ENCODE results near the gene HOXD9.
A peak's percentile ranks its signal among the peaks of the same experiment; 100 is the strongest.

HOXD9 gene

GRCh38 chr2:176155356-176156044 lies 33.0 kb downstream of the HOXD9 start:
- CTCF ChIA-PET: interaction anchor here (1.2 to 1.7 kb wide), 3 partner anchors 12 to 29 kb away, joined by 3 read pairs; no protein-coding TSS in a partner anchor
- no peak overlapping the region for H3K27ac Mint-ChIP-seq
- H3K4me3 Mint-ChIP-seq: no peak overlapping the region
- peaks cover 98% of the 10 kb centered on the region for H3K27me3 Mint-ChIP-seq
- H3K4me1 Mint-ChIP-seq: peaks cover 4% of the 10 kb centered on the region
- no peak for DNase-seq
- no peaks in the 10 kb centered on the region for H3K9me3 Mint-ChIP-seq
- H3K36me3 Mint-ChIP-seq: peaks cover 3% of the 10 kb centered on the region

- H3K27me3 Mint-ChIP-seq: peaks cover 98% of the 10 kb centered on the region
- peaks cover 3% of the 10 kb centered on the region for H3K36me3 Mint-ChIP-seq
- peaks cover 5% of the 10 kb centered on the region for H3K4me1 Mint-ChIP-seq
- no peak for DNase-seq
- no peak overlapping the region for H3K4me3 Mint-ChIP-seq
- H3K27ac Mint-ChIP-seq: no peak overlapping the region
- CTCF ChIA-PET: no interaction called here
- no peaks in the 10 kb centered on the region for H3K9me3 Mint-ChIP-seq
Measured at GRCh38 chr2:176156301-176156806, 33.8 kb downstream of the HOXD9 start.

- H3K27ac Mint-ChIP-seq: peak within 1 kb of the TSS; percentile 70
- no peaks in the 10 kb centered on the region for H3K9me3 Mint-ChIP-seq
- H3K36me3 Mint-ChIP-seq: peaks cover 3% of the 10 kb centered on the region
- CTCF ChIA-PET: no interaction called here
- DNase-seq: no peak
- peaks cover 5% of the 10 kb centered on the region for H3K4me1 Mint-ChIP-seq
- peak within 1 kb of the TSS; percentile 44 for H3K4me3 Mint-ChIP-seq
- H3K27me3 Mint-ChIP-seq: peaks cover 98% of the 10 kb centered on the region
Measured at GRCh38 chr2:176156807-176157498, 34.4 kb downstream of the HOXD9 start, which contains the start of gene HOXD3. HOXD3 (plus strand) TSS chr2:176157307; CDS start chr2:176169115, 11,808 bp downstream.

GRCh38 chr2:176157499-176158185 lies 35.1 kb downstream of the HOXD9 start:
- CTCF ChIA-PET: interaction anchor here (0.6 kb wide), 1 partner anchor 73 kb away, joined by 3 read pairs; no protein-coding TSS in a partner anchor
- H3K9me3 Mint-ChIP-seq: no peaks in the 10 kb centered on the region
- H3K27ac Mint-ChIP-seq: peak overlapping the region; percentile 70
- peaks cover 98% of the 10 kb centered on the region for H3K27me3 Mint-ChIP-seq
- peaks cover 5% of the 10 kb centered on the region for H3K4me1 Mint-ChIP-seq
- peak overlapping the region; percentile 44 for H3K4me3 Mint-ChIP-seq
- H3K36me3 Mint-ChIP-seq: peaks cover 3% of the 10 kb centered on the region
- DNase-seq: no peak

- peaks cover 5% of the 10 kb centered on the region for H3K4me1 Mint-ChIP-seq
- DNase-seq: no peak
- H3K36me3 Mint-ChIP-seq: peaks cover 6% of the 10 kb centered on the region
- H3K27me3 Mint-ChIP-seq: peaks cover 98% of the 10 kb centered on the region
- peak overlapping the region; percentile 28 for H3K4me3 Mint-ChIP-seq
- H3K27ac Mint-ChIP-seq: peak overlapping the region; percentile 67
- CTCF ChIA-PET: interaction anchor here (0.6 kb wide), 1 partner anchor 74 kb away, joined by 3 read pairs; no protein-coding TSS in a partner anchor
- H3K9me3 Mint-ChIP-seq: peaks cover under 1% of the 10 kb centered on the region
Measured at GRCh38 chr2:176158186-176158591, 35.7 kb downstream of the HOXD9 start.

- Mint-ChIP-seq H3K9me3 (peaks cover 2% of the 10 kb centered on the region), H3K4me1 (peaks cover 5% of the 10 kb centered on the region), H3K36me3 (peaks cover 11% of the 10 kb centered on the region), H3K27ac (peak overlapping the region; percentile 19), H3K4me3 (no peak overlapping the region), H3K27me3 (peaks cover 98% of the 10 kb centered on the region)
- no peak for DNase-seq
- CTCF ChIA-PET: no interaction called here
Measured at GRCh38 chr2:176158855-176159662, 36.5 kb downstream of the HOXD9 start.

GRCh38 chr2:176159663-176160250 lies 37.2 kb downstream of the HOXD9 start:
- Mint-ChIP-seq H3K4me1 (peaks cover 5% of the 10 kb centered on the region), H3K4me3 (no peak overlapping the region), H3K9me3 (peaks cover 2% of the 10 kb centered on the region), H3K27ac (no peak overlapping the region), H3K36me3 (peaks cover 15% of the 10 kb centered on the region), H3K27me3 (peaks cover 98% of the 10 kb centered on the region)
- CTCF ChIA-PET: no interaction called here
- DNase-seq: no peak

GRCh38 chr2:176160251-176160985 lies 37.9 kb downstream of the HOXD9 start:
- CTCF ChIA-PET: interaction anchor here (0.7 to 2.5 kb wide), 3 partner anchors 33 to 67 kb away, joined by 3 to 10 read pairs (median 4); no protein-coding TSS in a partner anchor
- DNase-seq: no peak
- Mint-ChIP-seq H3K27me3 (peaks cover 98% of the 10 kb centered on the region), H3K36me3 (peaks cover 15% of the 10 kb centered on the region), H3K9me3 (peaks cover 2% of the 10 kb centered on the region), H3K27ac (no peak overlapping the region), H3K4me3 (no peak overlapping the region), H3K4me1 (peaks cover 5% of the 10 kb centered on the region)

GRCh38 chr2:176160986-176161824 lies 38.7 kb downstream of the HOXD9 start:
- Mint-ChIP-seq H3K36me3 (peaks cover 15% of the 10 kb centered on the region), H3K27ac (peak overlapping the region; percentile 14), H3K9me3 (peaks cover 2% of the 10 kb centered on the region), H3K27me3 (peaks cover 98% of the 10 kb centered on the region), H3K4me3 (no peak overlapping the region), H3K4me1 (peaks cover 5% of the 10 kb centered on the region)
- DNase-seq: no peak
- CTCF ChIA-PET: interaction anchor here (0.6 to 2.5 kb wide), 6 partner anchors 21 to 67 kb away, joined by 3 to 10 read pairs (median 4); no protein-coding TSS in a partner anchor

GRCh38 chr2:176161825-176162626 lies 39.5 kb downstream of the HOXD9 start:
- no peak for DNase-seq
- peaks cover 5% of the 10 kb centered on the region for H3K4me1 Mint-ChIP-seq
- H3K36me3 Mint-ChIP-seq: peaks cover 15% of the 10 kb centered on the region
- CTCF ChIA-PET: interaction anchor here (1.0 to 2.5 kb wide), 7 partner anchors 9 to 393 kb away, joined by 3 to 10 read pairs (median 4); no protein-coding TSS in a partner anchor
- peak overlapping the region; percentile 14 for H3K27ac Mint-ChIP-seq
- peaks cover 2% of the 10 kb centered on the region for H3K9me3 Mint-ChIP-seq
- no peak overlapping the region for H3K4me3 Mint-ChIP-seq
- H3K27me3 Mint-ChIP-seq: peaks cover 99% of the 10 kb centered on the region

GRCh38 chr2:176162911-176163671 lies 40.6 kb downstream of the HOXD9 start:
- H3K4me3 Mint-ChIP-seq: no peak overlapping the region
- H3K4me1 Mint-ChIP-seq: peaks cover 5% of the 10 kb centered on the region
- peaks cover 15% of the 10 kb centered on the region for H3K36me3 Mint-ChIP-seq
- CTCF ChIA-PET: interaction anchor here (1.0 to 2.5 kb wide), 5 partner anchors 8 to 392 kb away, joined by 3 to 10 read pairs (median 4); no protein-coding TSS in a partner anchor
- no peak for DNase-seq
- H3K9me3 Mint-ChIP-seq: peaks cover 2% of the 10 kb centered on the region
- peak overlapping the region; percentile 37 for H3K27ac Mint-ChIP-seq
- peaks cover 100% of the 10 kb centered on the region for H3K27me3 Mint-ChIP-seq

Data from activated naive CD4-positive, alpha-beta T cell treated with anti-CD3 and anti-CD28 coated beads, Interleukin-2, amount 10 ng/mL, durations not matched to agents 7 days and 5 days (primary cell).